PFSK-1 (cell line): ENCODE measurements around the gene LUM.

Experiments
- FOXP2 ChIP-seq: optimal IDR thresholded peaks from 2 replicates; pipeline ENCODE3; 2011; ENCODE audit warnings: borderline replicate concordance, control low read depth, inconsistent platforms; ENCODE audit not compliant: insufficient read depth; ENCODE audit errors: extremely low read length, extremely low read depth
- POLR2AphosphoS5 ChIP-seq: IDR thresholded peaks from 2 replicates; pipeline ENCODE4 v1.6.1; 2012; ENCODE audit warnings: low read depth, mild to moderate bottlenecking, control low read depth, low read length, moderate library complexity
- REST ChIP-seq, 2 experiments: IDR thresholded peaks; 2 replicates each; pipeline versions ENCODE4 v1.6.1 to v1.8.0; 2011 to 2012; ENCODE audit warnings: low read depth in 2 of 2, low read length in 2 of 2, control low read depth in 1 of 2, inconsistent platforms in 1 of 2, mild to moderate bottlenecking in 1 of 2, moderate library complexity in 1 of 2; ENCODE audit not compliant: insufficient read depth in 1 of 2
- SIN3A ChIP-seq: IDR thresholded peaks from 2 replicates; pipeline ENCODE4 v1.6.1; 2012; ENCODE audit warnings: mild to moderate bottlenecking, low read length, moderate library complexity, borderline replicate concordance; ENCODE audit not compliant: insufficient read depth
- TAF1 ChIP-seq: IDR thresholded peaks from 2 replicates; pipeline ENCODE4 v1.6.1; 2012; ENCODE audit warnings: low read length, control low read depth, borderline replicate concordance; ENCODE audit not compliant: insufficient read depth

The LUM gene

GRCh38 chr12:91110311-91110924 lies 876 bp downstream of the LUM start:
- TF ChIP-seq SIN3A = no peak
- TF ChIP-seq FOXP2 = no peak
- no peak for TF ChIP-seq REST (IDR thresholded peaks at IDR 0.05; ENCODE audit: insufficient read depth in 1 of 2, low read depth in 2 of 2, low read length in 2 of 2)
- TF ChIP-seq TAF1 = no peak
- no peak for TF ChIP-seq POLR2AphosphoS5

- TF ChIP-seq REST (IDR thresholded peaks at IDR 0.05; ENCODE audit: insufficient read depth in 1 of 2, low read depth in 2 of 2, low read length in 2 of 2) = no peak
- no peak for TF ChIP-seq POLR2AphosphoS5
- TF ChIP-seq TAF1 = no peak
- TF ChIP-seq FOXP2 = no peak
- no peak for TF ChIP-seq SIN3A
These were observed 1.5 kb downstream of the LUM start for GRCh38 chr12:91109581-91110310.

- TF ChIP-seq FOXP2 = no peak
- no peak for TF ChIP-seq SIN3A
- no peak for TF ChIP-seq POLR2AphosphoS5
- TF ChIP-seq TAF1 = no peak
- no peak for TF ChIP-seq REST (IDR thresholded peaks at IDR 0.05; ENCODE audit: insufficient read depth in 1 of 2, low read depth in 2 of 2, low read length in 2 of 2)
These were observed 2.1 kb downstream of the LUM start for GRCh38 chr12:91109148-91109564.

- TF ChIP-seq POLR2AphosphoS5 (no peak), SIN3A (no peak), FOXP2 (no peak), TAF1 (no peak), REST (IDR thresholded peaks at IDR 0.05; ENCODE audit: insufficient read depth in 1 of 2, low read depth in 2 of 2, low read length in 2 of 2) (no peak)
These were observed 3.0 kb downstream of the LUM start for GRCh38 chr12:91108196-91108755.
